HG02943 (cell line): ENCODE data around the gene SOX8.

Experiments
- ATAC-seq: cut with Tn5 transposase; IDR thresholded peaks from one replicate; pipeline ENCODE4 v1.9.1; 2021; ENCODE audit warnings: mild to moderate bottlenecking, low read depth, moderate library complexity; ENCODE audit not compliant: unreplicated experiment

Gene SOX8

DNA sequence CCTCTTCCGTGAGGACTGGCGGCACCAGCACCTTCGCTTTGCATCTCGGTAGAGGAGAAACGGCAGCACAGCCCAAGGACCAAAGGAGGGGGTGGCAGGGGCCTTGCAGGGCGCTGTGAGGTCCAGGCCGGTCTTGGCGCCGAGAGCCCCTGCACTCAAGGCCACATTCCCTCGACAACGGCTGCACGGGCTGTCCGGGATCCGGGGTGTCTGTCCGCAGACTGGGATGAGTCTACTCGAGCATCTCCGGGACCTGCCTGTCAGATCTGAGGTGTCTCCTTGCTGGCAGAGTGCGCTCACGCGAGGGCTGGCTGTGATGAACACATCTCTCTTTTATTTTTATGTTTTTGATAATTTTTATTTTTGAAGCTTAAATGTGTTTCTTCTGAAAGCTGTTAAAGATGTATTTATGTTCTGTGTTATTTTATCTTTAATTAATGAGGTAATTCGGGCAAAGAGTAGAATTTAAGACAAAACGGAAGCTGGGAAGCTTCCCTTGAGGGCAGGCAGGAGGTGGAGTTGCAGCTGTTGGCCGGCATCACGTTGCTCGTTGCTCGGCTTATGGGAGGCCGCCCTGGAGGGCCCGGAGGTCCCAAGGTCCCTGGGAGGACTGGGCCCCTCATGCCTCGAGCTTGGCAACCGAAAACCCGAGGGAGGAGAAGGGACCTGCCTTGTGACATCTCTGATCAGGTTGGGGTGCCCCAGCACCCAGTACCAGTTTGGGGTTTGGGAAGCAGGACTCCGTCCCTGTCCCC, 4.3 kb downstream of the SOX8 start:
- no peak for ATAC-seq

DNA sequence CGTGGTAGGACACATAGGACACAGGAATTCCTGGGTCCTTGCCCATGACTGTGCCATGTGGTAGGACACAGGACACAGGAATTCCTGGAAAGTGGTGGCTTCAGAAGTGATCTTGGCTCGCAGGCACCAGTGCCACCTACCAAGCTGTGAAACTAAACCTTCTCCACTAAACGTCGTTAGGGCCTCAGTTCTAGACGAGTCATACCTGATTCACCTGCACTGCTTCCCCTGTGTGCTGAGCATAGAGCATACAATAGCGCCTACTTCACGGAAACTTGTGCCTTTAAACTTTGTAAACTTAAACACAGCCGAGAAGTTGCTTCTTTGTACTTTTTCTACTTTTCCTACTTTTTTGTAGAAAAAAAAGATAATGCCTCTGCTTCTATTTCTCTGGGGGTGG, 4.8 kb downstream of the SOX8 start:
- ATAC-seq, result no peak

DNA sequence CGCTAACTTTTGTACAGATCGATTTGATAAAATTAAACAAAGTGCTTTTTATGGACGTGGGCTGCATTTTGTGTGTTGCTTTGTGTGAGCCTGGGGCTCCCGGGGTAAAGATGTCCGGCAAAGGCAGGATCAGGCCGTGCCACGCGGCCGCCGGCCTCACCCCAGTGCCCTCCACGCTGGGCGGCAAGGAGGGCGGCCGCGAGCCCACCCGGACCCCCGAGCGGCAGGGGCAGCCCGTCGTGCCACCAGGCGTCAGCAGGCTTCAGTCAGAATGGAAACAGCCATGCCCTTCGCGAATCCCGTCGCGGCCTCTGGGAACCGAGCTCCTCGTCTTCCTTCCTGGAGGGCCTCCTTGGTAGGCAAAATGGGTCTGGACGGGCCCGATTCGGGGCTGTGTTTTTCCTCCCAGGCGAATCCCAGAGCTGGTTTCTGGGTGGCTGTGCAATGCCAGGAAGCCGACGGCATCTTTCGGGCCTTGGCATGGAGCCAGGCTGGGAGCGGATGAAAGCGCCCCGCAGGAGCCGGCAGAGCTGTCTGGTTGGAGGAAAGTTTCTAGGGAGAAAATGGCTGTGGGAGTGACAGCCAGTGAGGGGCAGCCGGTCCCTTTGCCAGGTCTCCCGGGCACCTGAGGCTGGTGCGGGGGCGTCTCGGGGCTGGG, 5.5 kb downstream of the SOX8 start:
- ATAC-seq, result no peak

DNA sequence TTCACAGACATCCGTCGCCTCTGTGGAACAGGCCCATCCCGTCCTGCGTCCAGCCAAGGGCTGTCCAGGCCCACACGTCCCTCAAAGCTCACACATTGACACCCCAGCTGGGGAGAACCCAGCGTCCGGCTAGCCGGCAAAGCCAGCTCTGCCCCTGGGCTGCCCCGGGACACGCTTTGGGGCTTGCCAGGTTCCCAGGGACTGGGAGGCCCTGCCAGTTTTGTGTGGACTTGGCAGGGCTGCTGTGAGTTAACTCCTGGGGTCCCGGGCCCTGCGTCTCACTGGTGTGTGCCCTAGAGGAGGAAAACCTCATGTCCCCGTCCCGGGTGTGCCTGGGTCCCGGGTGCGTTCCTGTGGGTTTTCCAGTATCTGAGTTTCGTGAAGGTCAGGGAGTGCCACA, 6.3 kb downstream of the SOX8 start:
- no peak for ATAC-seq

DNA sequence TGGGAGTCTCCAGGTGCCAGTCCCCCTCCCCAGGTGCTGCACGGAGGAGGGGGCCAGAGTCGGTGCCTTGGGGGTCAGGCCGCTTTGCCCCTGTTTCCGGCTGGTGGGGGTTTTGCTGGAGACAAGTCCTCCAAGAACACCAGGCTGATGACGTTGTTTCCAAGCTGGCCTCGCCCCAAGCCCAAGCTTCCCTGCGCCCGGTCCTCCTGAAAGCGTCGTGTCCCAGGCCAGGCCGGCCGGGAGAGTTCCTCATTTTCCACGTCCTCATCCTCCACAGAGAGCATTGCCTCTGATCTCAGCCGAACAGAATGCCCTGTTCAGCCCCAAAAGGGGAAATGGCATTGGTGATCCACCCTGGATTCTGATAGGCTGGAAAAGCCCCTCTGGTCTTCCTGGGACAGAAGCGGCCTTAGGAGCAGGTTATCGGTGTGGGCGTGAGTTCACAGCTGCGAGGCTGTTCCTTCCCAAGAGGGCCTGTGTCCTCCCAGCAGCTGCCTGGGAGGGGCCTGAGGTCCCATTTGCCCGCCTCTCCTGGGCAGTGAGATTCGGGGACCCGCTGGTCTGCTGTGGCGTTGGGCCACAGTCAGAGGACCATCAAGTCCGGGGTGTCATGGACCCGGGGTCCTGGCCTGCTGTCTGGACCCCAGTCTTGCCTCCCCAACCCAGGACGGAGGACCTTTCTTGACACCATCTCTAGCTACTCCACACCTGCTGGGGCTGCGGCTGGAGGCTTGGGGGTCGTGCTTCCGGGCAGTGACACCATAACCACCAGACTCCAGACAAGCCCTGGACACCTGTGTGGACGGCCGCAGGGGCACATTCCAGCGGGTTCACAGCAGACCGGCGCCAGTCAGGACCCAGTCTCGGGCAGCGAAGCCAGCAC, 7.1 kb downstream of the SOX8 start:
- no peak for ATAC-seq

DNA sequence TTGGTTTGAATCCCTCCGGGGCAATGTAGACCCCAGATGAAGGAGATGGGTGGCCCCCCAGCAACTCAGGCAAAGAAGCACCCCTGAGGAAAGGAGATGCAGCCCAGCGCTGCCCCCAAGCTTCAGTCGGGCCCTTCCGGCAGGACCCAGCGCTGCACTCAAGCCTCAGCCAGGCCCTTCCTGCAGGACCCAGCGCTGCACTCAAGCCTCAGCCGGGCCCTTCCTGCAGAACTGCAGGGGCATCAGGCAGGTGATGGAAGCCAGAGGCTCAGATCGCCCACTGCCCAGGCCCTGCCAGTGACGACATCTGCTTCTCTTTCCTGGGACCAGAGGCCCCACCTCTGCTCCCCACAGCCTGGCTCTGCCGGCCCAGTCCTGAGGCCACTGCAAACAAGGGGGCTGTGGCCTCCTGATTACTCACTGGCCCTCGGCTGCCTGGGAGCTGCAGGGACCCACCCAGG, 7.8 kb downstream of the SOX8 start:
- no peak for ATAC-seq

DNA sequence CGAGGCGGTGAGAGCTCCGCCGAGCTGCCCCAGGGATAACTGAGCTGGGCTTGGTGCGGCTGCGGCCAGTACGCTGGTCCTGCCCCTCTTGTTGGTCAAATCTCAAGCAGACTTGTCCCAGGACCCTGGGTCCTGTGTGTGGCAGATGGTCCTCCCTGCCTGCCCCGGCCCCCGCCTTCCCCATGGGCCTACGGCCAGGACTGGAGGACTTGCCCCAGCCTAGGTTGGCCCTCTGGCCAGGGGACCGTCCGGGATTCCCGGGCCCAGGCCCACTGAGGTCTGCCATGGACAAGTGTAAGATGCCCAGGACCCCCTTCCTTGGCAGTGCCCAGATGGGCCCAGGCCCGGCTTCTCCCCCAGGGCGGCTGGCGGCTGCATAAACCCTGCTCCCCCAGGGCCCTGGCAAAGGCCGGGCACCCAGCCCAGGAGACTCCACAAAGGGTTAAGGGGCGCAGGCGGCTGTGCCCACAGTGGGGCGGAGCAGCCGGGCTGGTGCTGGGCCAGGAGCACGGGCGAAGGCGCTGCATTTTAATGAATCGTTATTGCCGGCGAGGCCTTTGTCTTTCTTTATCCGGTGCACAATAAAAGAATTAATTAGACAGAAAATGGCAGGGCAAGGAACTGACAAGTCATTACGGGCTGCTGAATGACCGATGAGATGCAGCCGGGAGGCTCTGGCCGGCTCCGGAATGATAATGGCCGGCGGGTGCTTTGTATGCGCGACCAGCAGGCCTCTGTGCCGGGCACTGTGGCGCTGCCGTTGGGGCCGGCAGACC, 9.1 kb downstream of the SOX8 start:
- no peak for ATAC-seq

DNA sequence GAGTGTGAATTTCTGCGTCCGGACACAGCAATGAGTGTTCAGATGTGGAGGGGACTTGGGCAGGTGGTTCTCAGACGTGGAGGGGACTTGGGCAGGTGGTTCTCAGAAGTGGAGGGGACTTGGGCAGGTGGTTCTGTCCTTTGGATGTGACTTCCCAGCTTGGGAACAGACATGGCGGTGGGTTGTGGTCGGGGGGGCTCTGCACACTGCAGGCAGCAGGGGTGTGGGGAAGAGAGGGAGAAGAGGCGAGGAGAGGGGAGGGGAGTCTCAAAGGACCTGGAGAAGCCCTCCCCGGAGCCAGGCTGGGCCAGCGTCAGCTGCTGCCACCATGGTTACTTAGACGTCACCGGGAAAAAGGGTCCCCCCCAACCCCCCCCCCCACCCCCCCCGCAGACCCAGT, 9.8 kb downstream of the SOX8 start:
- ATAC-seq, result no peak

DNA sequence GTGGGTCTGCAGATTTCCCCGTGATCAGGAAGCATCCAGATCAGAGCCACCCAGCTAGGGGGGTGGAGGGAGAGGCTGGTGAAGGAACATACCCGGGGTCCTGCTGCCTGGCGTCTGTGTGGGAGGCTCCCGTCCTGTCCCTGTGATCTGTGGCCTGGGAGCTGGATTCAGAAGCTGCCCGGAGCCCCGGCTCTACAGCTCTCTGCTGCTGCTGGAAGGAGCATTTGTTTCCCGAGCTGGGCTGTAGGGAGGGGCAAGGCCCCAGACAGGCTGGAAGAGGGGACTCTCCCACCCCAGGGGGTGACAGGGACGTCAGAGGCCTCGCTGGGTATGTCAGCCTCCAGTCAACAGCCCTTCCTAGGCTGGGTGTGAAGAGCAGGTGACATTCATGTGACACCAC, 10.2 kb downstream of the SOX8 start:
- ATAC-seq, result no peak

DNA sequence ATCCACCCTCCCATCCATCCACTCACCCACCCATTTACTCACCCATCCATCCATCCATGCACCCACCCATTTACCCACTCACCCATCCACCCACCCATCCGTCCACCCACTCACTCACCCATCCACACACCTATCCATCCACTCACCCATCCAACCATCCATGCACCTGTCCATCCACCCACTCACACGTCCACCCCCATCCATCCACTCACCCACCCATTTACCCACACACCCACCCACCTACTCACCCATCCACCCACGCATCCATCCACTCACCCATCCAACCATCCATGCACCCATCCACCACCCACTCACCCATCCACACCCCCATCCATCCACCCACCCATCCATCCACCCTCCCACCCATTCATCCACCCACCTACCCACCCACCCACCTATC, 12.2 kb downstream of the SOX8 start:
- ATAC-seq, result no peak

DNA sequence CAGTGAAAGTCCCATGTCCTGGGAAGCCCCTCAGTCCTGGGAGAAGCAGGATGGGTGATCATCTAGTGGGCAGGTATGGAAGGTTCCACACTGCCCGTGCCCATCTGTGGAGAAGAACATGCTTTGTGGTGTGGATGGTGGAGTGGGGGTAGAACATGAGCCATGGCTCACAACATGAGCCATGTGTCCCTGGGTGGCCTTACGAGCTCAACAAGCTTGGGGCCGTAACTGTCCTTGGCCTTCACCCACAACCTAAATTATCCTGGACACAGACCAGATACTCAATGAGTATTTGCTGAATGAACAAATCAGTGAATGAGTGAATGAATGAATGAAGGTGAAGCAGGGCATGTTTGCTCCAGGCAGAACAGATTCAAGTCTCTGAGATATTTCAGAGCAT, 13.5 kb downstream of the SOX8 start:
- ATAC-seq, result no peak

DNA sequence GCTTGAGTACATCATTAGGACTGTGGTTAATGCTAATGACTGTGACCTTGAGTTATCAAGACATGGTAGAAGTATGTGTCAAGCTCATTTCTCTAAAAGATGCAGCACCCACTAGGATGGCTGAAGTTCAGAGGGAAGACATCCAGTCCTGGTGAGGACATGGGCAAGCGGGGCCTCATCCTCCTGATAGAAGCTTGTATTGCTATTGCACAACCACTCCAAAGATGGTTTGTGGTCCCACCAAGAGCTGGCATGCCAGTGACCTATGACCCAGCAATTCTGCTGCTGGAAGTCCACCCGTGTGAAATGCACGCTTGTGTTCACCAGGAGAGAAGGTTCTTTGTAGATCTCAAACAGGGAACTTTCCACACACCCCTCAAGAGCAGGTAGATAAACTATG, 14.2 kb downstream of the SOX8 start:
- no peak for ATAC-seq

DNA sequence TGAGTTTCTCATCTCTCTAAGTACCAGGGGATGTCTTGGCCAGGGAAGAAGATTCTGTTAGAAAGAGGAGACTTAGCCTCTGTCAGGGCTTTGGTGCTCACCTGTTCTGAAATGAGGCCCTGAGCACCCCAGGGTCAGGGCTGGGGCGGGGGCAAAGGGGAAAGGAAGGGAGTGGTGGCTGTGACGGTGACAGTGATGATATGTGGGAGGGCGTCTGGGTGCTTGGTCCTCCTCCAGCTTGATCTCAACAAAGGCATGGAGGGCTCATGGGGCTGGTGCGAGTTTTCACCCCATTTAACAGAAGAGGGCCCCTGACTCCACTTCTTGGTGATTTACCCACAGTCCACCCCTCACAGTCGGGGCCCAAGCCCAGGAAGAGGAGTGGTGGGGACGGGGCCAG, 15.1 kb downstream of the SOX8 start:
- ATAC-seq, result no peak

DNA sequence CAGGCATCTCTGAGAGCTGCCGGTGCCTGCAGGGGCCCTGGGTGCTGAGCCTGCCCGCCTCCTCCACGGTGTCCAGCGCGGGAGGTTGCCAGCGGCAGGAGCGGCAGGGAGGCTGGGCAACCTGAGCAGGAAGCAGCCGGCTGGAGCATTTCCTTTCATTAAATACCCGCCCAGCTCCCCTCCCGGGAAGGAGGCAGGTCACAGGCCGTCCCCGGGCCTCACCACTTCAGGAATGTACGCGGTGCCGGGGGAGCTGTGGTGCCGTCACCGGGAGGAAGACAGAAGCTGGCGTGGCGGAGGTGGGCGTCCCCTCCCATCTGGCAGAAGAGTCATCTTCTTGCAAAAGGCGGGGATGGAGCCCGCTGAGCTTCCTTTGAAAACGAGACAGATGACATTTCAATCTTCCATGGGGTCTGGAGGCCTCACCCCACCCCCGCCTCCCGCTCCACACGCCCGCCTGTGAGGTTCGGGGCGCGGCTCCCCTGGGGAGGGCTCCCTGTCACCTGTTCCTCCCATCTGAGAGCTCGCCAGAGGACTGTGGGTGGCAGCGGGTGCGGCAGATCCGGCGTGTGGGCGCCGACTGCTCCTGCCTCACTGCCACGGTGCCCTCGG, 16.0 kb downstream of the SOX8 start:
- no peak for ATAC-seq

DNA sequence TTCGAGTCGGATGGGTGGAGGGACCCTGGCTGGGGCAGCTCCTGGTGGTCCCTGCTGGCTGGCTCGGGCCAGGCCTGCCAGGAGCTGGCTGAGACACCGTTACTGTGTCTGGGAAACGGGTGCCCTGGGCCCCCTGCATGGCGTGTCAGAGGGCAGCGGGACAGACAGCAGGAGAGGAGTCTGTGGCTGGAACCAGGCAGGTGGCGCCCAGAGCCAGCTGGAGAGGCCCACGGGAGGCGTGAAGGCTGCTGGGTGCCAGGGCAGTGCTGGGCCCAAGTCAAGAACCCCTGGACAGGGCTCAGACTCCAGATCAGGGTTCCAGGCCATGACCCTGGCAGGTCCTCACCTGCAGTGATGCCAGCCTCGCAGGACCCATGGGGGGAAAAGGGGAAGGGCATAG, 16.6 kb downstream of the SOX8 start:
- ATAC-seq, result no peak

DNA sequence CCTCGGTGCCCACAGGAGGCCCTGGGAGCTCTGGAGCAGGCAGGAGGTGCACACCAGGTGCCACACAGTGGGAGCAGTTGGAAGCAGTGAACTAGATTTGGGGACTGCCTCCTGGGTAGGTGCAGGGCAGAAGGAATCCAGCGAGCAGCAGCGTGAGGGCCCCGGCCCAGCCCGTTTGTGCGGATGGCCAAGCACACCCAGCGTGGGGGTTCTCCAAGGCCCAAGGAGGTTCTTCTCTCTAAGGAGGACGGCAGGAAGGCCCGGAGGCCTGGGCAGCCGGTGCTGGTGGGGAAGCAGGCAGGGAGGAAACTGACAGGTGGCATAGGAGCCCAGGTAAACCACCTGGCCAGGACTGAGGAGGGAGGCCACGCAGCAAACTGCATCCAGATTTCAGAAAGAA, 17.0 kb downstream of the SOX8 start:
- ATAC-seq, result no peak

DNA sequence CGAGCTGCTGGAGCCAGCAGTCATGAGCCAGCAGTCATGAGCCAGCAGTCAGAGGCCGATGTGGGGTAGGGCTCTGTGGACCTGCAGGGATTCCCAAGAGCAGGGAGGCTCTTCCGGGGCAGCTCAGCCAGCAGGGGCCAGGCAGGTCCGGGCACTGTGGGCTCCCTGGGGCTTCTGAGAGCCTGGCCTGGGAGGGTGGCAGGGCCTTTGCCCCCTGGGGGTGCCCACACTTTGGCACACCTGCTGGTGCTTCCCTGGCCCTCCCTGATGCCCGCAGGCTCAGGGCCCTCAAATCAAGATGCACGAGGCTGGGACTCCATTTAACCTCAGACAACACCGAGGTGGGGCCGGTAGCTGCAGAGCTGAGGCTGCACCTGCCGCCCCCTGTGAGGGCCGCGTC, 18.1 kb downstream of the SOX8 start:
- ATAC-seq, result no peak

DNA sequence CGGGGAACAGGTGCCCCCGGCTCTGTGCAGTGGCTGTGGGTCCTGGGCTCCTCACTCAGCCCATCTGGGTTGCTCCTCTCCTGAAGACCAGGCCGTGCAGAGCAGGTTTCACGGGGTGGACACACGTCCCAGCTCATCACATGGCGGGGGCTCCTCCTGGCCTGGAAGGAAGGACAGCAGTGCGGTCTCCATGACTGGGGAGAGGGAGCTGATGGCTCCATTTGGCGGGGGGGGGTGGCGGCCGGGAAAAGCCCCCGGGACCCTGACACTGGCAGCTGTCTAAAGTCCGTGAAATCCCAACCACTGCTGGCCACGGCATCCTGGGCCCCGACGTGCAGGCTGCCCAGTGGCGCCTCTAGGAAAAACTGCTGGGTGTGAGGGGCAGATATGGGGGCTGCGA, 19.0 kb downstream of the SOX8 start:
- no peak for ATAC-seq

DNA sequence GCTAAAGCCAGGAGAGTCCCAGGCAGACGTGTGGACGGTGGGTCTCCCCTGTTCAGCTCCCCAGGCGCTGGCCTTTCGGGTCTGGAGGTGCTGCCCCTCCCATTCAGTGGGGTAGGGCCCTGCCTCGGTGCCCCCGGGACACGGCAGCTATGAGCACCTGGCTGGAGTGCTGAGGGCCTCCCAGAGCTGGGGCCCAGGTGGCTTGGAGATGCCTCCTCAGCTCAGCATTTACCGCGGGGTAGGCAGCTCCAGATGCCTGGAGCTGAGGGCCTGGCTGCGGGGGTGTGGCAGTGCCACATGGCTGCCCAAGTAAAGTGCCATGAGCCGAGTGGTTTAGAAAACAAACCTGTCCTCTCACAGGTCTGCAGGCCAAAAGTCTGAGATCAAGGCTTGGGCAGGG, 19.5 kb downstream of the SOX8 start:
- ATAC-seq, result no peak
